Tibial nerve (tissue), 4 donors: Measurements from ENCODE around the gene DAAM2.

Experiments
- EP300 ChIP-seq, 2 donors: sonication (generic); formaldehyde crosslinking; IDR thresholded peaks; one replicate each; pipeline ENCODE4 v1.6.1; 2017; ENCODE audit warnings: antibody characterized with exemption in 2 of 2, mild to moderate bottlenecking in 1 of 2
- TF ChIP-seq, protein P1 (sequence below), 5 experiments: fragments of 200-600 bp in 3 of 5; fragments of 450-650 bp in 2 of 5; sonication (generic) in 3 of 5; IDR thresholded peaks; one replicate each; pipeline ENCODE4 v1.5.1; 2016 to 2019; ENCODE audit warnings: antibody characterized with exemption in 5 of 5, mild to moderate bottlenecking in 3 of 5, moderate library complexity in 2 of 5

- no peak for TF ChIP-seq EP300 (IDR thresholded peaks at IDR 0.05)
- TF ChIP-seq, protein P1, sequence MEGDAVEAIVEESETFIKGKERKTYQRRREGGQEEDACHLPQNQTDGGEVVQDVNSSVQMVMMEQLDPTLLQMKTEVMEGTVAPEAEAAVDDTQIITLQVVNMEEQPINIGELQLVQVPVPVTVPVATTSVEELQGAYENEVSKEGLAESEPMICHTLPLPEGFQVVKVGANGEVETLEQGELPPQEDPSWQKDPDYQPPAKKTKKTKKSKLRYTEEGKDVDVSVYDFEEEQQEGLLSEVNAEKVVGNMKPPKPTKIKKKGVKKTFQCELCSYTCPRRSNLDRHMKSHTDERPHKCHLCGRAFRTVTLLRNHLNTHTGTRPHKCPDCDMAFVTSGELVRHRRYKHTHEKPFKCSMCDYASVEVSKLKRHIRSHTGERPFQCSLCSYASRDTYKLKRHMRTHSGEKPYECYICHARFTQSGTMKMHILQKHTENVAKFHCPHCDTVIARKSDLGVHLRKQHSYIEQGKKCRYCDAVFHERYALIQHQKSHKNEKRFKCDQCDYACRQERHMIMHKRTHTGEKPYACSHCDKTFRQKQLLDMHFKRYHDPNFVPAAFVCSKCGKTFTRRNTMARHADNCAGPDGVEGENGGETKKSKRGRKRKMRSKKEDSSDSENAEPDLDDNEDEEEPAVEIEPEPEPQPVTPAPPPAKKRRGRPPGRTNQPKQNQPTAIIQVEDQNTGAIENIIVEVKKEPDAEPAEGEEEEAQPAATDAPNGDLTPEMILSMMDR (IDR thresholded peaks at IDR 0.05): no peak
Observed at GRCh38 chr6:39836606-39837005, 44.4 kb downstream of the DAAM2 start.
